GM13977 (cell line): Measurements from ENCODE around the gene OSM.

Experiments used
- DNase-seq: peaks from one replicate; pipeline ENCODE4 v3.0.0; 2012; ENCODE audit warnings: low spot score
- in situ Hi-C: fragments of 300-500 bp; cut with MboI; formaldehyde crosslinking; loops from one replicate; pipeline ENCODE4 v1.12.0; 2022; ENCODE audit warnings: low sequenced_read_pairs, low pct_unique_long_range_greater_than_20kb, mixed read lengths, inconsistent platforms; ENCODE audit not compliant: unreplicated experiment
- TF ChIP-seq, protein P1 (sequence below): IDR thresholded peaks from 2 replicates; pipeline ENCODE4 v1.5.1; 2012; ENCODE audit warnings: mild to moderate bottlenecking, control low read depth; ENCODE audit not compliant: insufficient read depth; ENCODE audit errors: extremely low read depth, missing control alignments

Gene OSM

GRCh38 chr22:30305519-30305905 is 38.9 kb upstream of the OSM start:
- peak; percentile 63 for DNase-seq
- TF ChIP-seq, protein P1, sequence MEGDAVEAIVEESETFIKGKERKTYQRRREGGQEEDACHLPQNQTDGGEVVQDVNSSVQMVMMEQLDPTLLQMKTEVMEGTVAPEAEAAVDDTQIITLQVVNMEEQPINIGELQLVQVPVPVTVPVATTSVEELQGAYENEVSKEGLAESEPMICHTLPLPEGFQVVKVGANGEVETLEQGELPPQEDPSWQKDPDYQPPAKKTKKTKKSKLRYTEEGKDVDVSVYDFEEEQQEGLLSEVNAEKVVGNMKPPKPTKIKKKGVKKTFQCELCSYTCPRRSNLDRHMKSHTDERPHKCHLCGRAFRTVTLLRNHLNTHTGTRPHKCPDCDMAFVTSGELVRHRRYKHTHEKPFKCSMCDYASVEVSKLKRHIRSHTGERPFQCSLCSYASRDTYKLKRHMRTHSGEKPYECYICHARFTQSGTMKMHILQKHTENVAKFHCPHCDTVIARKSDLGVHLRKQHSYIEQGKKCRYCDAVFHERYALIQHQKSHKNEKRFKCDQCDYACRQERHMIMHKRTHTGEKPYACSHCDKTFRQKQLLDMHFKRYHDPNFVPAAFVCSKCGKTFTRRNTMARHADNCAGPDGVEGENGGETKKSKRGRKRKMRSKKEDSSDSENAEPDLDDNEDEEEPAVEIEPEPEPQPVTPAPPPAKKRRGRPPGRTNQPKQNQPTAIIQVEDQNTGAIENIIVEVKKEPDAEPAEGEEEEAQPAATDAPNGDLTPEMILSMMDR: no peak
- in situ Hi-C loops: no loop called here

- no peak for DNase-seq
- TF ChIP-seq, protein P1: no peak
- in situ Hi-C loops: no loop called here
These were observed 38.0 kb upstream of the OSM start for GRCh38 chr22:30304495-30305244.

DNA sequence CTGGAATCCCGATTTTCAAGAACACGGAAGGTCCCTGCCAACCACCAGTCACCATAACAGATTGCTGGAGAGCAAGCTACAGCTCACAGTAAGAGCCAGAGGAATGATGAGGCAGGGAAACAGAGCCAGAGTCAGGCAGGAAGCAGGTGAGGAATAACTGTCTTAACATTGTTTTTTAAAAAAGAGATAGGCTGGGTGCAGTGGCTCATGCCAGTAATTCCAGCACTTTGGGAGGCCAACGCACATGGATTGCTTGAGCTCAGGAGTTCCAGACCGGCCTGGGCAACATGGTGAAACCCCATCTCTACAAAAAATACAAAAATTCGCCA is 36.1 kb upstream of the OSM start:
- TF ChIP-seq, protein P1: no peak
- no peak for DNase-seq
- in situ Hi-C loops: no loop called here

GRCh38 chr22:30301995-30302809 is 35.6 kb upstream of the OSM start:
- in situ Hi-C loops: no loop called here
- no peak for DNase-seq
- TF ChIP-seq, protein P1: no peak

DNA sequence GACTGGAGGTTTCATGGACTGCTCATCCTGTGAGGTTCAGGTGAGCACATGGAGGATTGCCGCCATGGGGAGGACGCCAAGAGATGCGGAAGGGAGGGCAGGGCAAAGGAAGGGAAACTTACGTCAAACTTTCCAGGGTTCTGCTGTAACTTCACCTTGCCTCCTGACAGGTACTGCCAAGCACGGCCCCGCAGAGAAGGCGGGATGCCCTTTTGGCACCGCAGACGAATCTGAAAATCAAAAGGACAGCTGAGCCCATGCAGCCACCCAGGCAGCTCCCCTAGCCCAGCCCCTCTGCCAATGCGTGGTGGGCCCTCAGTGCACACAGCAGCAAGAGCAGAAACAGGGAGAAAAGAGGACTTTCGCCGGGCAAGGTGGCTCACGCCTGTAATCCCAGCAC is 32.7 kb upstream of the OSM start:
- no peak for DNase-seq
- in situ Hi-C loops: no loop called here
- TF ChIP-seq, protein P1: no peak

- in situ Hi-C loops: no loop called here
- TF ChIP-seq, protein P1: no peak
- DNase-seq: no peak
These were observed 31.5 kb upstream of the OSM start for GRCh38 chr22:30297991-30298701.
